ENCODE measurements around the gene RYR1.

Gene RYR1

DNA sequence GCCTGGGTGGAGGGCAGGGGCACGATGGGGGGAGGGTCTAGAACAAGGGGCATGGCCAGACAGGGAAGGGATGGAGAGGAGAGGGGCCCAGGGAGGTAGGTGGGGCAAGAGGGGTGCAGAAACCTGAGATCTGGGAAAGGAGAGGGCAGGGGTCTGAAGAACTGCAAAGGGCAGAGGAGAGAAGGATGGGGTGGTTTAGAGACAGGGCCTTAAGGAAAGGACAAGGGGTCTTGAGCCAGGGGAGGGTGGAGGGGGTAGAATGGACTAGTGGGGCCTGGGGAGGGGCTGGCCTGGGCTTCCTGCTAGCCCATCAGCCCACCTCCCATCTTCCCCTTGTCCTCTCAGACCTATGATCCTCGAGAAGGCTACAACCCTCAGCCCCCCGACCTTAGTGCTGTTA, 72.5 kb downstream of the RYR1 start:
- DNase-seq (ENCODE audit: low read depth, low spot score), result no peak
- no peak overlapping the region for H3K9ac ChIP-seq (ENCODE audit: insufficient read length, low read depth)

DNA sequence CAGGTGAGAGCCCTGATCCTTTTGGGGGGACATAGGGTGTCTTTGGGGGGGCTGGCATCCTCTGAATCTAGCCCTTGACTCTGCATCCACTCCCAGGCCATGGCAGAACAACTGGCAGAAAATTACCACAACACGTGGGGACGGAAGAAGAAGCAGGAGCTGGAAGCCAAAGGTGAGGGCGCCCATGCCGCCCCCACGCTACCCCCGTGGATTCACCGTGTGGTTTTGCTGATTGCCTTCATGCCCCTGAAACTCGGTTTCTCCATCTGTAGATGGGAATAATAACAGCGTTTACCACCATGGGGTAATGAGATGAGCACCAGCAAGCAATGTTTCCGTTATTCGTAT, 72.9 kb downstream of the RYR1 start:
- Histone ChIP-seq H3K9ac (ENCODE audit: insufficient read length, low read depth) (peak overlapping the region; percentile 56), H3K4me3 (ENCODE audit: insufficient read length, low read depth) (no peak overlapping the region)
- no peak for DNase-seq (ENCODE audit: low read depth, low spot score)

More for the DNA sequence above, 72.5 kb downstream of the RYR1 start:
- peaks cover 3% of the 10 kb centered on the region for H3K4me1 ChIP-seq (ENCODE audit: insufficient read depth, insufficient read length)
- H3K4me3 ChIP-seq (ENCODE audit: insufficient read length, low read depth), result no peak overlapping the region
- H3K27me3 ChIP-seq (ENCODE audit: insufficient read depth, insufficient read length), result no peaks in the 10 kb centered on the region
- TF ChIP-seq ZNF274 (IDR thresholded peaks at IDR 0.05; ENCODE audit: low read depth, low read length) (no peak), YY1 (IDR thresholded peaks at IDR 0.05; ENCODE audit: insufficient read depth, insufficient read length) (no peak)
- no peaks in the 10 kb centered on the region for H3K9me3 ChIP-seq (ENCODE audit: insufficient read depth, low read length)
- no peaks in the 10 kb centered on the region for H3K36me3 ChIP-seq (ENCODE audit: insufficient read depth, insufficient read length, low read length)

DNA sequence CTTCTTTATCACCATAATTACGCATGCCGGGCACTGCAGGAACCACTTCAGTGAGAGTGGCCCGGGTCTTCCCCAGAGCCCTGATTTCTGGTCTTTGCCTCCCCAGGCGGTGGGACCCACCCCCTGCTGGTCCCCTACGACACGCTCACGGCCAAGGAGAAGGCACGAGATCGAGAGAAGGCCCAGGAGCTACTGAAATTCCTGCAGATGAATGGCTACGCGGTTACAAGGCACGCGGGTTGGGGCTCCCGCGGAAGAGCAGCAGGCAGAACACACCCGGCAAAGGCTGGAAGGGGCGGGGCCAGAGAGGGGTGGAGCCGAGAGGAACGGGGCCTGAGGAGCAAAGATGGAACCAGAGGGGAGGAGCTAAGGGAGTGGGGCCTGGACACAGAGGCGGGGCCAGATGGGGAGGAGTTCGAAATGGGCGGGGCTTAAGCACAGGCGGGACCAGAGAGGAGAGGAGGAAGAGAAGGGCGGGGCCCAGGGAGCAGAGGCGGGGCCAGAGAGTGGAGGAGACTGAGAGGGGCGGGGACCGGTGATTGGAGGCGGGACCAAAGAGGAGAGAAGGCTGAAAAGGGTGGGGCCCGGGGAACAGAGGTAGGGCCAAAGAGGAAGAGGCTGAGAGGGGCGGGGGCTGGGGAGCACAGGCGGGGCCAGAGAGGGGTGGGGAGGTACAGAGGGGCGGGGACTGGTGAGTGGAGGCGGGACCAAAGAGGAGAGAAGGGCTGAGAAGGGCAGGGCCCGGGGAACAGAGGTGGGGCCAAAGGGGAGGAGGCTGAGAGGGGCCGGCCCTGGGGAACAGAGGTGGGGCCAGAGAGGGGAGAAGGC, 73.4 kb downstream of the RYR1 start:
- H3K9me3 ChIP-seq (ENCODE audit: insufficient read depth, low read length), result no peaks in the 10 kb centered on the region
- H3K36me3 ChIP-seq (ENCODE audit: insufficient read depth, insufficient read length, low read length), result no peaks in the 10 kb centered on the region
- no peak for TF ChIP-seq ZNF274 (IDR thresholded peaks at IDR 0.05; ENCODE audit: low read depth, low read length)
- TF ChIP-seq YY1 (IDR thresholded peaks at IDR 0.05; ENCODE audit: insufficient read depth, insufficient read length), result no peak
- no peak for TF ChIP-seq SUZ12 (IDR thresholded peaks at IDR 0.05; ENCODE audit: extremely low read depth, insufficient read depth, insufficient read length)
- DNase-seq (ENCODE audit: low read depth, low spot score), result peak; percentile 82
- peak overlapping the region; percentile 4 for H3K4me3 ChIP-seq (ENCODE audit: insufficient read length, low read depth)
- H3K27me3 ChIP-seq (ENCODE audit: insufficient read depth, insufficient read length), result no peaks in the 10 kb centered on the region
- H3K4me1 ChIP-seq (ENCODE audit: insufficient read depth, insufficient read length), result peaks cover 5% of the 10 kb centered on the region
- peak overlapping the region; percentile 56 for H3K9ac ChIP-seq (ENCODE audit: insufficient read length, low read depth)

More for the DNA sequence above, 72.9 kb downstream of the RYR1 start:
- Histone ChIP-seq H3K36me3 (ENCODE audit: insufficient read depth, insufficient read length, low read length) (no peaks in the 10 kb centered on the region), H3K9me3 (ENCODE audit: insufficient read depth, low read length) (no peaks in the 10 kb centered on the region), H3K27me3 (ENCODE audit: insufficient read depth, insufficient read length) (no peaks in the 10 kb centered on the region), H3K4me1 (ENCODE audit: insufficient read depth, insufficient read length) (peaks cover 3% of the 10 kb centered on the region)
- no peak for TF ChIP-seq SUZ12 (IDR thresholded peaks at IDR 0.05; ENCODE audit: extremely low read depth, insufficient read depth, insufficient read length)
- no peak for TF ChIP-seq ZNF274 (IDR thresholded peaks at IDR 0.05; ENCODE audit: low read depth, low read length)
- no peak for TF ChIP-seq YY1 (IDR thresholded peaks at IDR 0.05; ENCODE audit: insufficient read depth, insufficient read length)

DNA sequence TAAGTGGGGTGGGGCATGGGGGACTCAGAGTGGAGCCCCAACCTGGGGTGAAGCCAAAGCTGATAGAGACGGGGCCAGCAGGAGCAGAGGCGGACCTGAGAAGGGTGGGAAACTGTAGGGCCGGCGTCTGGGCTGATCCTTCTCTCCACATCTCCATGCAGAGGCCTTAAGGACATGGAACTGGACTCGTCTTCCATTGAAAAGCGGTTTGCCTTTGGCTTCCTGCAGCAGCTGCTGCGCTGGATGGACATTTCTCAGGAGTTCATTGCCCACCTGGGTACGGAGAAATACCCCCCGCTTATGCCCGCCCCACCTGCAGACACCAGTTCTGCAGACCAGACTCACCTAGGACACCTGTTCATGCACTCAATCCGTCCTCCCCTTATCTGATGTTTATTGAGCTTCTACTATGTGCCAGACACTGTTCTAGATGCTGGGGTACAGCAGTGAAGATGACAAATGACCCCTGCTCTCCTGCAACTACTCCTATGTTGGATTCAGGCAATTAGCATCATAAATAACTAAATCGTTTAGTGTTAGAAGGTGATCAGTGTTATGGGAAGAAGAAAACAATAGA, 74.1 kb downstream of the RYR1 start:
- TF ChIP-seq SUZ12 (IDR thresholded peaks at IDR 0.05; ENCODE audit: extremely low read depth, insufficient read depth, insufficient read length) (no peak), ZNF274 (IDR thresholded peaks at IDR 0.05; ENCODE audit: low read depth, low read length) (no peak)
- H3K9me3 ChIP-seq (ENCODE audit: insufficient read depth, low read length), result no peaks in the 10 kb centered on the region
- peaks cover 5% of the 10 kb centered on the region for H3K4me1 ChIP-seq (ENCODE audit: insufficient read depth, insufficient read length)
- no peaks in the 10 kb centered on the region for H3K36me3 ChIP-seq (ENCODE audit: insufficient read depth, insufficient read length, low read length)
- H3K27me3 ChIP-seq (ENCODE audit: insufficient read depth, insufficient read length), result no peaks in the 10 kb centered on the region
- DNase-seq (ENCODE audit: low read depth, low spot score), result no peak
- no peak overlapping the region for H3K9ac ChIP-seq (ENCODE audit: insufficient read length, low read depth)
- no peak overlapping the region for H3K4me3 ChIP-seq (ENCODE audit: insufficient read length, low read depth)

DNA sequence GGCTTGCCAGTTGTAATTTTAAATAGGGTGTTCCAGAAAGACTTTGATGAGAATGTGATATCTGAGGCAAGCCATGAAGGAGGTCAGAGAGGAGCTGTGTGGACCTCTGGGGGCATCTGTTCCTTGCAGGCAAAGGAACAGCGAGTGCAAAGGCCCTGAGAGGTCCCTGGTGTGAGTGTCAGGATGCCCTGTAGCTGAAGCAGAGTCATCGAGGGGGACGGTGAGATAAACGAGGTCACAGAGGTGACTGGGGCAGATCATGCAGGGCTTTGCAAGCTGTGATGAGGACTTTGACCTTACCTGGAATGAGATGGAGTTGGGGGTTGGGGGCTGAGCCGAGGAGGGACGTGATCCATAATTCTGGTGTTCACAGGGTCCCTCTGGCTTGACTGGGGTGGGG, 75.0 kb downstream of the RYR1 start:
- no peak for DNase-seq (ENCODE audit: low read depth, low spot score)
- no peaks in the 10 kb centered on the region for H3K36me3 ChIP-seq (ENCODE audit: insufficient read depth, insufficient read length, low read length)

DNA sequence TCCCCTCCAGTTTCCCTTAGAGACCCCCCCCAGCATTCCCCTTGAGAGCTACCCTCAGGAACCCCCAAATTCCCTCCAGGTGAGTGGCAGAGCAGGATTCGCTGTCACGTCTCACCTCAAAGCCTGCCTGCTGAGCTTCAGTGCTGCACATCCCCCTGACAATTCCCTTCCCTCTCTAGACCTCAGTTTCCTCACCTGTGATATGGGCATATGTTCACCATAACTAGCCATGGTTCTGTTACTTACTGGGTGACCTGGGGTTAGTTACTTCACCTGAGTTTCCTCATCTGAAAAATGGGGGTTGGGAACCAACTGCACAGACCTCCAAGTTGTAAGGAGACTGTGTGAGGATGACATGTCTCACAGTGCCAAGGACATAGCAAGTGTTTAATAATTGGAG, 75.5 kb downstream of the RYR1 start:
- Histone ChIP-seq H3K36me3 (ENCODE audit: insufficient read depth, insufficient read length, low read length) (no peaks in the 10 kb centered on the region), H3K27me3 (ENCODE audit: insufficient read depth, insufficient read length) (no peaks in the 10 kb centered on the region), H3K4me3 (ENCODE audit: insufficient read length, low read depth) (no peak overlapping the region), H3K4me1 (ENCODE audit: insufficient read depth, insufficient read length) (peaks cover 5% of the 10 kb centered on the region), H3K9ac (ENCODE audit: insufficient read length, low read depth) (no peak overlapping the region), H3K9me3 (ENCODE audit: insufficient read depth, low read length) (no peaks in the 10 kb centered on the region)
- TF ChIP-seq ZNF274 (IDR thresholded peaks at IDR 0.05; ENCODE audit: low read depth, low read length) (no peak), SUZ12 (IDR thresholded peaks at IDR 0.05; ENCODE audit: extremely low read depth, insufficient read depth, insufficient read length) (no peak), YY1 (IDR thresholded peaks at IDR 0.05; ENCODE audit: insufficient read depth, insufficient read length) (no peak)
- no peak for DNase-seq (ENCODE audit: low read depth, low spot score)

More for the DNA sequence above, 75.0 kb downstream of the RYR1 start:
- TF ChIP-seq SUZ12 (IDR thresholded peaks at IDR 0.05; ENCODE audit: extremely low read depth, insufficient read depth, insufficient read length) (no peak), ZNF274 (IDR thresholded peaks at IDR 0.05; ENCODE audit: low read depth, low read length) (no peak), YY1 (IDR thresholded peaks at IDR 0.05; ENCODE audit: insufficient read depth, insufficient read length) (no peak)
- no peaks in the 10 kb centered on the region for H3K9me3 ChIP-seq (ENCODE audit: insufficient read depth, low read length)
- H3K4me3 ChIP-seq (ENCODE audit: insufficient read length, low read depth), result no peak overlapping the region
- peaks cover 5% of the 10 kb centered on the region for H3K4me1 ChIP-seq (ENCODE audit: insufficient read depth, insufficient read length)
- H3K27me3 ChIP-seq (ENCODE audit: insufficient read depth, insufficient read length), result no peaks in the 10 kb centered on the region
- H3K9ac ChIP-seq (ENCODE audit: insufficient read length, low read depth), result no peak overlapping the region

DNA sequence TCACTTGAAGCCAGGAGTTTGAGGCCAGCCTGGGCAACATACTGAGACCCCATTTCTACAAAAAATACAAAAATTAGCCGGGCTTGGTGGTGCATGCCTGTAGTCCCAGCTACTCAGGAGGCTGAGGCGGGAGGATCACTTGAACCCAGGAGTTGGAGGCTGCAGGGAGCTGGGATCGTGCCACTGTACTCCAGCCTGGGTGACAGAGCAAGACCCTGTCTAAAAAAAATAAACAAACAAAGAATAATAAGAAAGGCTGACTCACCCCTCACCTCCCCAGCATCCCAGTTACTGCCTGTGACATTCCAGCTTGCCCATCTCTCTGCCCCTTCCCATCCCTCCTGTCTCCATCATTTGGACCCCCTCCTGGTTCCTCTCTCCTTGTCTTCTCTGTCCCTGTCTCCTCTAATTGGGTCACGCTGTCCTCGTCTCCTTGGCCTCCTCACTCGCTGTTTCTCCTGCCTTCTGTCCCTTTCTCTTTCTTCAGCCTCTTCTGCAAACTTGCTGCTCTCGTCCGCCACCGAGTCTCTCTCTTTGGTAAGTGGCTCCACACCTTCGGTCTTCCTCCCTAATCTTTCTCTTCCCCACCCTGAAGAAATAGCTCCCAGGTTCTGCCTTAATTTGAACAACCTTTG, 77.7 kb downstream of the RYR1 start:
- H3K36me3 ChIP-seq (ENCODE audit: insufficient read depth, insufficient read length, low read length), result no peaks in the 10 kb centered on the region
- peaks cover 5% of the 10 kb centered on the region for H3K4me1 ChIP-seq (ENCODE audit: insufficient read depth, insufficient read length)
- no peaks in the 10 kb centered on the region for H3K9me3 ChIP-seq (ENCODE audit: insufficient read depth, low read length)
- H3K4me3 ChIP-seq (ENCODE audit: insufficient read length, low read depth), result no peak overlapping the region
- no peak for DNase-seq (ENCODE audit: low read depth, low spot score)
- H3K27me3 ChIP-seq (ENCODE audit: insufficient read depth, insufficient read length), result no peaks in the 10 kb centered on the region
- no peak for TF ChIP-seq YY1 (IDR thresholded peaks at IDR 0.05; ENCODE audit: insufficient read depth, insufficient read length)
- no peak for TF ChIP-seq SUZ12 (IDR thresholded peaks at IDR 0.05; ENCODE audit: extremely low read depth, insufficient read depth, insufficient read length)
- TF ChIP-seq ZNF274 (IDR thresholded peaks at IDR 0.05; ENCODE audit: low read depth, low read length), result no peak
- no peak overlapping the region for H3K9ac ChIP-seq (ENCODE audit: insufficient read length, low read depth)

All from NT2/D1 (cell line).